ENCODE results near the gene TMEM185A.
"Not testable (repeated sequence)": the region's sequence is repeated elsewhere in the genome, so short reads cannot be mapped to it uniquely, and the experiment has no call there.

TMEM185A gene

GRCh38 chrX:149631234-149632165, at the start of gene TMEM185A:
TSS of gene TMEM185A (minus strand) at chrX:149631792. CDS start at chrX:149631580, 212 bp downstream.
- DNase-seq (ENCODE audit: low read depth, low spot score): no peak

GRCh38 chrX:149681182-149681581, 49.6 kb upstream of the TMEM185A start:
- no peak for DNase-seq (ENCODE audit: low read depth, low spot score)

GRCh38 chrX:149679164-149679678, 47.6 kb upstream of the TMEM185A start:
- not testable (repeated sequence) for DNase-seq (ENCODE audit: low read depth, low spot score)

- not testable (repeated sequence) for DNase-seq (ENCODE audit: low read depth, low spot score)
Measured at GRCh38 chrX:149675554-149675953, 44.0 kb upstream of the TMEM185A start.

GRCh38 chrX:149675088-149675487, 43.5 kb upstream of the TMEM185A start:
- DNase-seq (ENCODE audit: low read depth, low spot score): not testable (repeated sequence)

- not testable (repeated sequence) for DNase-seq (ENCODE audit: low read depth, low spot score)
Measured at GRCh38 chrX:149660613-149661012, 29.0 kb upstream of the TMEM185A start.

- not testable (repeated sequence) for DNase-seq (ENCODE audit: low read depth, low spot score)
Measured at GRCh38 chrX:149656260-149656884, 24.8 kb upstream of the TMEM185A start.

GRCh38 chrX:149652232-149652981, 20.8 kb upstream of the TMEM185A start:
- DNase-seq (ENCODE audit: low read depth, low spot score): no peak

GRCh38 chrX:149650162-149650561, 18.6 kb upstream of the TMEM185A start:
- DNase-seq (ENCODE audit: low read depth, low spot score): no peak

GRCh38 chrX:149648932-149649331, 17.3 kb upstream of the TMEM185A start:
- no peak for DNase-seq (ENCODE audit: low read depth, low spot score)

GRCh38 chrX:149647505-149647904, 15.9 kb upstream of the TMEM185A start:
- no peak for DNase-seq (ENCODE audit: low read depth, low spot score)

GRCh38 chrX:149643496-149643895, 11.9 kb upstream of the TMEM185A start:
- DNase-seq (ENCODE audit: low read depth, low spot score): no peak

GRCh38 chrX:149641835-149642234, 10.2 kb upstream of the TMEM185A start:
- DNase-seq (ENCODE audit: low read depth, low spot score): no peak

GRCh38 chrX:149641432-149641831, 9.8 kb upstream of the TMEM185A start:
- DNase-seq (ENCODE audit: low read depth, low spot score): no peak

GRCh38 chrX:149639568-149639967, 8.0 kb upstream of the TMEM185A start:
- DNase-seq (ENCODE audit: low read depth, low spot score): no peak

- no peak for DNase-seq (ENCODE audit: low read depth, low spot score)
Measured at GRCh38 chrX:149638860-149639259, 7.3 kb upstream of the TMEM185A start.

GRCh38 chrX:149633511-149633910, 1.9 kb upstream of the TMEM185A start:
- DNase-seq (ENCODE audit: low read depth, low spot score): no peak

GRCh38 chrX:149630681-149631233, 835 bp downstream of the TMEM185A start:
- DNase-seq (ENCODE audit: low read depth, low spot score): no peak

GRCh38 chrX:149629730-149630387, 1.7 kb downstream of the TMEM185A start:
- no peak for DNase-seq (ENCODE audit: low read depth, low spot score)

- DNase-seq (ENCODE audit: low read depth, low spot score): no peak
Measured at GRCh38 chrX:149628768-149629167, 2.8 kb downstream of the TMEM185A start.

GRCh38 chrX:149628280-149628679, 3.3 kb downstream of the TMEM185A start:
- no peak for DNase-seq (ENCODE audit: low read depth, low spot score)
